GM04504 (cell line): ENCODE data around the gene PPIF.

Source experiments
- DNase-seq: peaks from one replicate; pipeline ENCODE4 v3.0.0-alpha.2; 2012; ENCODE audit warnings: low read depth

The PPIF gene

DNA sequence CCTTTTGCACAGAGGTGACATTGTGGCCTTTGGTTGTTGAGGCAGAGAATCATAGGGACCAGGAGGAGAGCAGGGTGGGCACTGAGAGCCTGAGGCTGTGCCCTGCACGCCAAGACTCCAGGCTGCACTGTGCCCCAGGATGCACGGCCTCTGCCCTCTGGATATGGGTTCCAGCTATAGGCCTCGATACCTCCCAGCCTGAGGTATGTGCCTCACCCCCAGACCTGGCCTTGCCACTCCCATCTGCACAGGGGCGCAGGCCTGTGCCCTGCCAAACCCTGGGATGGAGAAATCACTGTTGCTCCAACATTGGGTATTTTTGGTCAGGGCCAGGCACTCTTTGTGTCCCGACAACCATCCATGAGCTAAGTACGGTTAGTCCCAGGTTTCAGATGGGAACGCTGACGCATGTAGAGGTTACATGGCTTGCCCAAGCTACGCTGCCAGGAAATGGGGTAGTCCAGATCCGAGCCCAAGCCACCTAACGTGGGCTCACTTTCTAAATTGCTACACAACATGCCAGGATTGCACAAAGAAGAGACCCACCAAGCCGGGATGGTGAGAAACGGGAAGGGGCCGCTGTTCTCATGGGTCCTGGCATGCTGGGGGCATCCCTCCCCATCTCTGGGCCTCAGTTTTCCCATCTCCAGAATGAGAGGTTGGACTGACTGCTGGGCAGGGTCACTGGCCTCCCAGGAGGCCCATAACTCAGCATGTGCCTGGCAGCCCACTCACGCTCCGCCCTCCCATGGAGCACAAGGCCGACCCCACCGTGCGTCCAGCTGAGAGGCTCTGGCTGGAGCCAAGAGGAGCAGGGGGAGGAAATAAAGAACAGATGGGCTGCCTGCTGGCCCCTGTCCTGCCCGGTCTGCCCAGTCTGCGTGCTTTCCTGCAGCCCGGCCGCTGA, 54.0 kb downstream of the PPIF start:
- peak; percentile 79 for DNase-seq

DNA sequence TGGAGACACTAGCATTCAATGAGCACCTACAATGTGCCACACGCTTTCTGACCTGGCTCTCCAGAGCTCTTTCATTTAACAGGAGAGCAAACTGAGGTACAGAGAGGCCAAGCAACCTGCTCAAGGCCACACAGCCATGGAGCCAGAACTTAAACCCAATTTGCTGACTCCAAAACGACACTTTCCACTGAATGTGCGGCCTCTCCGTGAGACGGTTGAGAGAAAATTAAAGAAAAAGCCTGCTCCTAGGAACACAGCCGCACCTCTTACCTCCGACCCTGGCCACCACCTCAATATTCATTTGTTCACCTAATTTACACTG, 55.3 kb downstream of the PPIF start:
- no peak for DNase-seq

GRCh38 chr10:79402951-79403350, 55.7 kb downstream of the PPIF start:
- no peak for DNase-seq

- no peak for DNase-seq
Measured at GRCh38 chr10:79403441-79404230, 56.4 kb downstream of the PPIF start.

DNA sequence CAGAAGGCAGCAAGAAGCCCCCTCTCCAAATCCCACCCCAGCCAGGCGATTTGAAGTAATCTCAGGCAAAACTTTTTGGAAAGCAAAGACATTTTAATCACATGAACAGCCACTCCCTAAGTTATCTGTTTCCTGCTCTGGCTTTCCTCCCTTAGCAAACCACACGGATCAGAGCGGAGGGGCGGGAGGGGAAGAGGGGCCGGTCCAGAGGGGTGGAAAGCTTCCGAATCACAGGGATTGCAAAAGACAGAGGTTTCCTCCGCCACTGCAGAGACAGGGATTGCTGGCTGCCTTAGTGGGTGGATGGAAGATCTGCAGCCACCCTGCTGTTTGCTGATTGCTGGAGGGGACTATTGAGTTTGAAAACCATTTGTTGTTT, 57.0 kb downstream of the PPIF start:
- peak; percentile 81 for DNase-seq

DNA sequence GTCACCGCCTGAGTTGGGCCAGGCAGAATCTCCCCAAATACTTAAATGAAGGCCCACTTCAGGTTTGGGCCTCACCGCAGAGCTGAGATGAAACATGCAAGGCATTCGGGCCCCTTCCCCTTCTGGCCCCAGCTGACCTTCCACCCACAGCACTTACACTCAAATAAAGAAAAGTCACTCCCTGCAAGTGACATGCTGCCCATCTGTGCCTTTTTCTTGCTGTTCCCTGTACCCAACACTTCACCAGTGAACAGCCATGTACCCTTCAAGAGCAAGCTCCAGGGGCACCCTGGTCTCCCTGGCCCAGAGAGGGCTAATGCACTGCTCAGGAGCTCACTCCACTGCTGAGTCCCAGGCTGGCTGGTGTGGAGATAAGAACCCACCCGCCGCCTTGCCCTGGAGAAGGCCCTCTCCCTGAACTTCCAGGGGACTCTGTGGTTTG, 57.4 kb downstream of the PPIF start:
- no peak for DNase-seq
